Gastrocnemius medialis (tissue), 4 donors: Measurements from ENCODE around the gene CBL.

Source experiments
- CTCF ChIP-seq, 5 experiments: fragments of 450-650 bp in 3 of 5; fragments of 200-600 bp in 2 of 5; sonication (generic) in 2 of 5; IDR thresholded peaks in 4 of 5; conservative IDR thresholded peaks in 1 of 5; 1 replicate in 4 of 5; 2 replicates in 1 of 5; pipeline ENCODE4 v1.5.1; 2016 to 2019; ENCODE audit warnings: antibody characterized with exemption in 5 of 5, mild to moderate bottlenecking in 3 of 5, moderate library complexity in 3 of 5
- POLR2A ChIP-seq, 2 donors: fragments of 450-650 bp; IDR thresholded peaks; one replicate each; pipeline ENCODE4 v1.6.1; 2017; ENCODE audit warnings: antibody characterized with exemption in 2 of 2, mild to moderate bottlenecking in 2 of 2, moderate library complexity in 2 of 2

DNA sequence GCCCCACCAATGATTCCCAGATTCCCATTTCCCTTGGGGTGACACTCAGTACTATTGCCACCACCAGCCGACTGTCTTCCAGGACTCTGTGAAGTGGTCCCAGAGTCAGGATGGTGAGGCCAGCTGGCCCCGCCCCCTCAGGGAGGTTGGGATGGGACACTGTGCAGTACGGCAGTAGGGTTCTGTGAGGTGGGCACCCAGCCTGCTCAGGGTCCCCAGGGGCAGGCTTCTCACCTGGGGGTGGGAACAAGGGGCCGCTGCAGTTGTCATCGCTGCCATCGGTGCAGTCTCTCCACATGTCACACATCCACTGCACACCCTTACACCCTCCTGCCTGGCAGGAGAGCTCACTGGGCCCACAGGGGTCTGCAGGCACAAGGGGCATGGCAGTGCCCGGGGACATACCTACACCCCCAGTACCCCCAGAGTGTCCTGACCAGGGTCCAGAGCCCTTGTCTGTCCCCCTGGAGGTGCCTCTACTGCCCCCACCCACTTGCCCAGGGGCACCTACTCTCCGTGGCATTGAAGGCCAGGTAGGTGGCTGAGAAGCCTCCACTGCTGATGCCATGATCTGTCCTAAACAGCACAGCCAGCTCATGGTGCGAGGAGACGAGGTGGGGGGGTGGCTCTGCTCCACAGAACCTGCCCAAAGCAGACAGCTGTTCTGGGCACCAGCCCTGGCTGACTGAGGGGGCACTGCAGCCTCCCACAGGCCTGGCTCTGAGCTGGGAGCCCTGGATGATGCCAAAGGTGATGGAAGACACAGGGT lies 136.4 kb downstream of the CBL start:
- TF ChIP-seq CTCF (IDR thresholded peaks at IDR 0.05 in 4 of 5, conservative IDR thresholded peaks at IDR 0.05 in 1 of 5) (no peak), POLR2A (IDR thresholded peaks at IDR 0.05) (no peak)
